K562 (cell line): ENCODE measurements around the gene GPR50. TPM values are rescaled to one million over a fixed set of nuclear protein-coding genes. Genes with fewer than 3 reads are reported as not detected.

Experiments
- ATAC-seq: fragments of 200-7000 bp; cut with Tn5 transposase; 3 replicates; pipeline ENCODE4 v1.9.1; 2020; ENCODE audit warnings: moderate library complexity
- BruUV-seq: library from RNA; stranded (reverse); fragments of 400-500 nt; replicated peaks from 2 replicates; lab custom pipeline; 2021; lab: Mats Ljungman, UMichigan
- CTCF ChIA-PET: fragments of 300-600 bp; formaldehyde crosslinking; extraction: SDS; loops from one replicate; lab custom pipeline; 2021; ENCODE audit warnings: low intra/inter-chr PET ratio; lab: Yijun Ruan, JAX
- POLR2A ChIA-PET: fragments of 300-600, 350-650 bp; sonication (Branson Sonifier 250); formaldehyde crosslinking; extraction: SDS; loops from one replicate; lab custom pipeline; 2021; ENCODE audit warnings: antibody characterized with exemption, inconsistent platforms; lab: Yijun Ruan, JAX
- DNase-seq, 4 experiments: peaks; one replicate each; pipeline versions ENCODE4 v3.0.0 to v3.0.0-alpha.2; 2011 to 2018; ENCODE audit warnings: low spot score in 3 of 4, mixed read lengths in 3 of 4; ENCODE audit errors: extremely low read depth in 1 of 4
- FAIRE-seq: peaks from 2 replicates; lab custom pipeline; 2011; peaks lifted over from hg19 to GRCh38; lab: Jason Lieb, UNC
- H2AFZ ChIP-seq: 2 replicates; pipeline ENCODE4 v1.6.0; 2011; ENCODE audit warnings: low read depth, low read length, control low read depth, inconsistent platforms
- H3K27ac ChIP-seq: fragments of 200-600 bp; 3 replicates; pipeline ENCODE4 v1.8.0; 2011; ENCODE audit warnings: low read depth, mild to moderate bottlenecking, control low read depth, inconsistent platforms, low read length, moderate library complexity, mixed read lengths; ENCODE audit errors: extremely low read depth
- H3K27me3 ChIP-seq, 2 experiments: fragments of 300-600 bp in 1 of 2; 2 replicates in 1 of 2; 3 replicates in 1 of 2; pipeline versions ENCODE4 v1.6.0 to v1.8.0; 2011; ENCODE audit warnings: inconsistent platforms in 2 of 2, low read length in 2 of 2, mild to moderate bottlenecking in 1 of 2, mixed read lengths in 1 of 2, moderate library complexity in 1 of 2; ENCODE audit not compliant: control insufficient read depth in 2 of 2, insufficient read depth in 2 of 2
- H3K36me3 ChIP-seq: fragments of 300-600 bp; 3 replicates; pipeline ENCODE4 v1.8.0; 2011; ENCODE audit warnings: mild to moderate bottlenecking, low read length, inconsistent platforms; ENCODE audit not compliant: control insufficient read depth, insufficient read depth
- H3K4me1 ChIP-seq, 2 experiments: fragments of 200-600 bp in 1 of 2; replicated peaks in 1 of 2; 2 replicates in 1 of 2; 3 replicates in 1 of 2; pipeline versions ENCODE4 v1.5.1 to v1.8.0; 2011; ENCODE audit warnings: inconsistent platforms in 2 of 2, low read length in 2 of 2, mild to moderate bottlenecking in 1 of 2, mixed read lengths in 1 of 2, moderate library complexity in 1 of 2; ENCODE audit not compliant: control insufficient read depth in 2 of 2, insufficient read depth in 2 of 2
- H3K4me2 ChIP-seq: 2 replicates; pipeline ENCODE4 v1.6.1; 2011; ENCODE audit warnings: low read length, control low read depth, inconsistent platforms, mixed read lengths; ENCODE audit not compliant: insufficient read depth
- H3K4me3 ChIP-seq: fragments of 200-600 bp; sonication (generic), shearing (Covaris generic); 2 replicates; pipeline ENCODE4 v1.5.1; 2016; ENCODE audit warnings: control low read depth, inconsistent platforms
- H3K79me2 ChIP-seq: fragments of 200-600 bp; 3 replicates; pipeline ENCODE4 v1.8.0; 2011; ENCODE audit warnings: low read length, inconsistent platforms; ENCODE audit not compliant: control insufficient read depth, insufficient read depth
- H3K9ac ChIP-seq, 2 experiments: 2 replicates each; pipeline versions ENCODE4 v1.6.0 to v1.6.1; 2011; ENCODE audit warnings: low read depth in 2 of 2, low read length in 2 of 2, control low read depth in 1 of 2, inconsistent platforms in 1 of 2, mild to moderate bottlenecking in 1 of 2, mixed read lengths in 1 of 2; ENCODE audit not compliant: insufficient read depth in 1 of 2
- H3K9me1 ChIP-seq: one replicate; pipeline ENCODE4 v1.6.0; 2011; ENCODE audit warnings: inconsistent platforms, mild to moderate bottlenecking, low read length, moderate library complexity; ENCODE audit not compliant: control insufficient read depth, insufficient read depth
- H3K9me3 ChIP-seq: replicated peaks from 2 replicates; pipeline ENCODE4 v1.5.1; 2011; ENCODE audit warnings: low read depth, low read length, inconsistent platforms; ENCODE audit not compliant: control insufficient read depth, insufficient read depth
- H4K20me1 ChIP-seq: replicated peaks from 2 replicates; pipeline ENCODE4 v1.6.1; 2011; ENCODE audit warnings: low read length, inconsistent platforms, mixed read lengths; ENCODE audit not compliant: control insufficient read depth, insufficient read depth
- BRF2 ChIP-seq: IDR thresholded peaks from 3 replicates; pipeline ENCODE4 v1.6.1; 2011; ENCODE audit warnings: borderline replicate concordance, mild to moderate bottlenecking; ENCODE audit not compliant: insufficient read length, insufficient read depth
- DEAF1 ChIP-seq: fragments of 450-650 bp; formaldehyde crosslinking; IDR thresholded peaks from 2 replicates; pipeline ENCODE4 v1.4.0; 2020; ENCODE audit warnings: mild to moderate bottlenecking, moderate library complexity
- HMG20A ChIP-seq: fragments of 450-650 bp; formaldehyde crosslinking; conservative IDR thresholded peaks from 2 replicates; pipeline ENCODE4 v1.4.0; 2020; ENCODE audit warnings: mild to moderate bottlenecking, mixed read lengths
- HNRNPL ChIP-seq: fragments of 200-400 bp; formaldehyde crosslinking; IDR thresholded peaks from 2 replicates; pipeline ENCODE4 v1.6.1; 2017; ENCODE audit warnings: low read depth, mild to moderate bottlenecking, low read length
- ID3 ChIP-seq, 2 experiments: fragments of 250-450 bp in 1 of 2; fragments of 450-650 bp in 1 of 2; sonication (Bioruptor Pico) in 1 of 2; IDR thresholded peaks; 2 replicates each; pipeline versions ENCODE4 v1.6.1 to v1.8.0; 2016 to 2021; ENCODE audit warnings: mild to moderate bottlenecking in 2 of 2, moderate library complexity in 2 of 2, missing compliant biosample characterization in 1 of 2, missing genetic modification characterization in 1 of 2
- MXD1 ChIP-seq: fragments of 250-450 bp; sonication (Bioruptor Pico); IDR thresholded peaks from 2 replicates; pipeline ENCODE4 v1.8.0; 2021; ENCODE audit warnings: borderline replicate concordance, mild to moderate bottlenecking, moderate library complexity; ENCODE audit not compliant: poor library complexity, severe bottlenecking
- NCOA2 ChIP-seq, 2 experiments: fragments of 450-650 bp; IDR thresholded peaks; 2 replicates each; pipeline ENCODE4 v1.6.1; 2018; ENCODE audit warnings: mild to moderate bottlenecking in 2 of 2, moderate library complexity in 1 of 2; ENCODE audit not compliant: partially characterized antibody in 2 of 2
- NFATC3 ChIP-seq: fragments of 450-650 bp; IDR thresholded peaks from 2 replicates; pipeline ENCODE4 v1.6.1; 2017; ENCODE audit warnings: mild to moderate bottlenecking
- PHF20 ChIP-seq: fragments of 450-650 bp; IDR thresholded peaks from 2 replicates; pipeline ENCODE4 v1.6.1; 2018; ENCODE audit not compliant: partially characterized antibody
- SAFB2 ChIP-seq: fragments of 200-400 bp; formaldehyde crosslinking; IDR thresholded peaks from 2 replicates; pipeline ENCODE4 v1.6.1; 2018; ENCODE audit warnings: borderline replicate concordance, low read length, low read depth, moderate library complexity; ENCODE audit not compliant: severe bottlenecking
- SRF ChIP-seq, 2 experiments: fragments of 250-450, 450-650 bp in 1 of 2; sonication (Bioruptor Pico) in 1 of 2; sonication (generic) in 1 of 2; formaldehyde crosslinking; IDR thresholded peaks; 2 replicates each; pipeline versions ENCODE4 v1.5.0 to v1.5.1; 2020 to 2022; ENCODE audit warnings: mild to moderate bottlenecking in 1 of 2, missing genetic modification reagents in 1 of 2
- TSC22D4 ChIP-seq: fragments of 450-650 bp; IDR thresholded peaks from 2 replicates; pipeline ENCODE4 v1.6.1; 2016; ENCODE audit warnings: missing genetic modification characterization, missing biosample characterization, control low read depth
- ZBTB17 ChIP-seq: fragments of 450-650 bp; formaldehyde crosslinking; IDR thresholded peaks from 2 replicates; pipeline ENCODE4 v1.4.0; 2020; ENCODE audit warnings: mild to moderate bottlenecking
- ZFP36 ChIP-seq: fragments of 150-350 bp; IDR thresholded peaks from 2 replicates; pipeline ENCODE4 v1.6.1; 2018; ENCODE audit warnings: low read length, low read depth; ENCODE audit not compliant: partially characterized antibody
- ZNF23 ChIP-seq: fragments of 250-450 bp; sonication (Bioruptor Pico); IDR thresholded peaks from 2 replicates; pipeline ENCODE4 v1.4.0; 2020; ENCODE audit warnings: mild to moderate bottlenecking
- ZNF280B ChIP-seq: fragments of 250-450 bp; sonication (Bioruptor Pico); IDR thresholded peaks from 2 replicates; pipeline ENCODE4 v1.5.1; 2021; ENCODE audit warnings: mild to moderate bottlenecking
- ZSCAN29 ChIP-seq: fragments of 450-650 bp; IDR thresholded peaks from 2 replicates; pipeline ENCODE4 v1.6.1; 2017
- WGBS: fragments of 100-300 bp; shearing (Covaris generic); methylation state at CpG from one replicate; pipeline ENCODE4 v1.1.6; 2016; ENCODE audit warnings: low coverage, mixed read lengths; ENCODE audit not compliant: insufficient coverage; ENCODE audit errors: missing lambda C conversion rate; 5-methylcytosine and 5-hydroxymethylcytosine counted together
- in situ Hi-C: fragments of 300-500 bp; cut with MboI; formaldehyde crosslinking; loops from 4 replicates; pipeline ENCODE4 v1.15.0; 2018; ENCODE audit warnings: inconsistent platforms, mixed read lengths
- intact Hi-C: fragments of 100-400 bp; cut with micrococcal nuclease; formaldehyde crosslinking; loops from 2 replicates; pipeline ENCODE4 v1.14.2; 2022
- polyA plus RNA-seq, 8 experiments: library from polyadenylated mRNA; depleted of rRNA in 4 of 8; stranded (reverse) in 5 of 8; unstranded in 3 of 8; fragments of >200 nt; fragmentation: Nextera tagmentation in 2 of 8; fragmentation: Illumina TruSeq in 1 of 8; extraction: Ambion mirVana in 2 of 8; extraction: Trizol in 1 of 8; gene quantifications; 2 replicates each; pipeline versions ENCODE4 v1.2.1 to v1.2.3, GENCODE V29; 2011 to 2014; ENCODE audit warnings: inconsistent platforms in 1 of 8, missing spikeins in 1 of 8
- total RNA-seq, 7 experiments: library from RNA; depleted of rRNA in 6 of 7; stranded (reverse); fragments of >200 nt in 6 of 7; fragmentation: Illumina TruSeq in 2 of 7; extraction: Trizol in 2 of 7; gene quantifications; 2 replicates each; pipeline versions ENCODE4 v1.2.1 to v1.2.3, GENCODE V29; 2011 to 2021; ENCODE audit warnings: low replicate concordance in 1 of 7

Gene GPR50
- total and polyA plus RNA-seq, 9 of the 15 experiments (the other 6 are each of a cell fraction or from before 2014, with no cell fraction given) = 0.03 TPM; not detected in 8

GRCh38 chrX:151225843-151226242, 49.5 kb downstream of the GPR50 start:
- Histone ChIP-seq H3K4me1 (no peaks in the 10 kb centered on the region), H3K4me3 (no peak overlapping the region), H3K79me2 (no peaks in the 10 kb centered on the region), H3K27me3 (peaks cover 6 to 14% of the 10 kb centered on the region in 2 experiments; a peak in 3 of 5 replicates), H3K27ac (no peak overlapping the region), H3K36me3 (no peaks in the 10 kb centered on the region), H4K20me1 (no peaks in the 10 kb centered on the region; the same call in 1 of the 2 replicates), H2AFZ (no peak overlapping the region), H3K4me2 (no peak overlapping the region), H3K9me3 (no peaks in the 10 kb centered on the region), H3K9me1 (no peaks in the 10 kb centered on the region), H3K9ac (no peak overlapping the region)
- in situ Hi-C loops = no loop called here
- ChIA-PET POLR2A (interaction anchor here (0.6 kb wide), 1 partner anchor 53 kb away, joined by 3 read pairs; no protein-coding TSS in a partner anchor), CTCF (no interaction called here)
- 0% methylated on average over 1 of the region's 1 CpG for WGBS
- no peak for FAIRE-seq
- no TSS peak for BruUV-seq
- intact Hi-C loops = no loop called here
- no peak for ATAC-seq
- no peak for DNase-seq
- TF ChIP-seq ZBTB17 (no peak), BRF2 (no peak), TSC22D4 (no peak), SRF (CRISPR knock-in tag; IDR thresholded peaks at IDR 0.05) (no peak), PHF20 (no peak), MXD1 (CRISPR knock-in tag) (no peak), ZSCAN29 (no peak), ID3 (CRISPR knock-in tag; IDR thresholded peaks at IDR 0.05) (no peak), ID3 (tag; IDR thresholded peaks at IDR 0.05) (no peak), NFATC3 (no peak), NCOA2 (IDR thresholded peaks at IDR 0.05; ENCODE audit: partially characterized antibody in 2 of 2) (no peak), ZNF23 (CRISPR knock-in tag) (no peak), HNRNPL (no peak), ZFP36 (no peak), HMG20A (no peak), DEAF1 (no peak), SAFB2 (no peak), ZNF280B (CRISPR knock-in tag) (no peak)
